CD4-positive, alpha-beta T cell treated with Interleukin-6 for 4 hours (primary cell): Measurements from ENCODE around the gene DDAH1.

Experiments
- DNase-seq: peaks from one replicate; pipeline ENCODE4 v3.0.0-alpha.2; 2020; ENCODE audit warnings: mixed read lengths

DDAH1 gene

DNA sequence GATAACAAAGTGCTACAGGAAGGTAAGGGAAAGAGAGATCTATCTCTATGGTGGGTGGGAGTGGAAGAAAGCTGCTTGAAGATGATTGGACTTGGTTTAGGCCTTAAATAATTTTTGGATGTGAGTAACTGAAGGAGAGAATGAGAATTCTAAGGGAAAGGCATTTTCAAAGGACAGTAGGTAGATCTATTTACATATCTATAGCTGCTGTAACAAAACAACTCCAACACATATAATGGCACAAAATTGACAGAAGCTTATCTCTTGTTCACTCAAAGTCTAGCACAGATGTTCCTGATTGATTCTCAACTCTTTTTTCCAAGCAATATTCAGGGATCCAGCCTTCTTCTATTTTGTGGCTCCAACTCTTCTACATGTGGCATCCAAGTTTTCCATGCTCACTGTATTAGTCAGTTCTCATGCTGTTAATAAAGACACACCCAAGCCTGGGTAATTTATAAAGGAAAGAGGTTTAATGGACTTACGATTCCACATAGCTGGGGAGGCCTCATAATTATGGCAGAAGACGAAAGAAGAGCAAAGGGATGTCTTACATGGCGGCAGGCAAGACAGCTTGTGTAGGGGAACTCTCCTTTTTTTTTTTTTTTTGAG, 3.1 kb upstream of the DDAH1 start:
- DNase-seq: no peak

DNA sequence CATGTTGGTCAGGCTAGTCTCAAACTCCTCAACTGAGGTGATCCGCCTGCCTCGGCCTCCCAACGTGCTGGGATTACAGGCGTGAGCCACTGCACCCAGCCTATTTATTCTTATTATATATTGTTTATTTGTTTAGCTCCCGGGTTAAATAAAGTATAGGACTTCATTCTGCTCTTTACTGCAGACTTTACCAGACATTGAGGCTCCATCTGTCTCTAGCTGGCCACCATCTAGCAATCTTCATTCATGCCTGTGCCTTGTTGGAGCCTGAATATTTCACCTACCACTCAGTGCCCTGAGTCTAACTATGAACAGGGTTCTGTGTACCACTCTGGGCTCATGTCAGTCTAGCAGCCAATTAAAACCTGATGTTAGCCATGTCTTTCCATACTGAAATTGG, 2.1 kb upstream of the DDAH1 start:
- no peak for DNase-seq

DNA sequence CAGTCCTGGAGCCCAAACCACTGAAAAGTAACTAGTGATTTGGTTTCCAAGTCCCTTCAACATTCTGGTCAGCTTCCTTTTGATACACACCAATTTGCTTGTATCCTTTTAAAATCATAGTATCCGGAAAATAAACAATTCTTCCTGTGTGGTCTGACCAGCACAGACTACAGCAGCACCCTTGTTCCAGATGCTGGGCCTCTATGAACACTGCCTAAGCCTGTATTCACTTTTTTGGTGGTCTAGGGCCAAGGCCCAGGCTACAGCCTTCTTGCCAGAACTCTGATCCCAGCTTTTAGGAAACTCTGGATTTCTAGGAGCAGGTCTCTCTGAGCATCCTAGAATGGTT, 801 bp upstream of the DDAH1 start:
- no peak for DNase-seq

DNA sequence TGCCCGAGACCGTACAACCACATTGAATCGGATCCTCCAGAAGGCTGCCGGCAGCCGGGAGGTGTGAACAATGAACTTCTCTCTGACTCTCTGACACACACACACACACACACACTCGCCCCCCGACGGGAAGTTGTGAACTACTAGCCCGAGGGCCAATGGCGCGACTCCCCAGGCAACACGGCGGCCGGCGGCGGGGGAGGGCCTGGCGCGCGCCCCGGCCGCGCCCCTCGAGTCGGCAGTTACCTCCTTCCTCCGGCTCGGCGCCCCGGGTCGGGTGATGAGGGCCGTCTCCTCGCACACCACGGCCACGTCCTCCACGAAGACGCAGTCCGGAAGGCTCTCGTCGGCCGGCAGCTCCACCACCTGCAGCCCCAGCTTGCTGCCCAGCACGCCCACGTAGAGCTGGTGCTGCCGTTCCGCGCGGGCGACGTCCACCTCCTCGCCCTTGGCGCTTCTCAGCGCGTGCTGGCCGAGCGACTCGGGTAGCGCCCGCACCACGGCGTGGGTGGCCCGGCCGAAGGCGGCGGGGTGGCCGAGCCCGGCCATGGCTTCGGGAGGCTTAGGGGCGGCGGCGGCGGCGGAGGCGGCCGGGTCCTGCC, 361 bp downstream of the DDAH1 start:
- DNase-seq: no peak

DNA sequence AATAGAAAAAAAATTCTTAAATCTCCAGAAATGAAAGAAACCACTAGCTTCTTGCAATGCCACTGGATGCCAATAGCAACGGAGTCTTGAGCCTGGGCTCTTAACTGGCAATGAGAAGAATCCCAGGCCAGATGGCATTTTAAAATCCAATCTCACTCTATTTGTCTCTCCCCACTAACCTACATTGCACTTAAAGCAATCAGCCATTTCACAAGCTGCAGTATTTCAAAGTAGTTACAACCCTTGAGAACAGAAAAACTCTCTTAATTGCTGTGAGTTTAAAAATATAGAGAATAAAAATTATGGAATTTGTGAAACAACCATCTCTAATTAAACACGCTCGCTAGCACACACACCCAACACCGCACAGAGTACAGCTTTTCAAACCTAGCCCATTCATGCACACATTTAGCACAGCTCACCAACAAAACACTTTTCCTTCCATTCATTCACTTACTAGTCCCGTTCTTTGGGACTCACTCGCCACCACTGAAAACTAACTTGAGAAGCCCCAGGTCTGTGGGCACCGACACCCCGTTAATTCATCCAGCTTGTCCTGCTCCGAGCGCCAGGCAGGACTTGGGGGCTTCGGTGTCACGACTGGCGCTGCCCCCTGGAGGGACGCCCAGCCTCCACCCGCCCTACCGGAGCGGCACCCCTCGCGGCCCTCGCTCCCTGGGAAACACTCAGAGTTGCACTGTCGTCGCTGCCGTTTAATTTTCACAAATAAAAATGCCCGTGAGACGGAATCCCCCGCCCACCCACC, 1.0 kb downstream of the DDAH1 start:
- no peak for DNase-seq

DNA sequence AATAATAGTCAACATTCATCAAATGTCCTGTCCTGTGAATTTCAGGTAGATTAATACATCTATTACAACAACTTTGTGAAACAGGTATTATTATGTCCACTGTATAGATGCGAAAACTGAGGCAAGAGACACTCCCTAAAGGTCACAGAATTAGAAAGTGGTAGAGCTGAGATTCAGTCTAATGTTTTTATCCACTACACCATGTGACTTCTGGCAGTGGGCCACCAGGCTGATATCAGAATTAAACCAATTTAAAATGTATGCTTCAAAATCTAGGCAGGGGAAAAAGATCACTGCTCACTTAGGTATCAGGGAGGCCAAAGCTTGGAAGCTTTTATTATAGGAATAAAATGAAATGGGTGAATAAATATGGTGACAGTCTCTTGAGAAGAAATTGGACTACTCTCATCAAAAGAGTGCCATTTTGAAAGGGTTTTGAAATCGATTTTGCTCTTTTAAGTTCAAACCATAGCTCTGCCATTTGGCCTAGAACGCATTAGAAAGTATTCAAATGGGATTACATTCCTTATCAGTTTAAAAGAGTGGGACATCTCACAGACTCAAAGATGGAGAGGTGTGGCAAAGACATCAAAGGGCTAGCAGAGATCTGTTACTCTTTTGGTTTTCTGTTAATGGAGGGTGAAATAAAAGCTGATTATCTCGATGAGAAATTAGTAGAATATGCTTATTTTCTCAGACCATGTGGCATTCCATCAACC, 1.9 kb downstream of the DDAH1 start:
- DNase-seq: no peak

DNA sequence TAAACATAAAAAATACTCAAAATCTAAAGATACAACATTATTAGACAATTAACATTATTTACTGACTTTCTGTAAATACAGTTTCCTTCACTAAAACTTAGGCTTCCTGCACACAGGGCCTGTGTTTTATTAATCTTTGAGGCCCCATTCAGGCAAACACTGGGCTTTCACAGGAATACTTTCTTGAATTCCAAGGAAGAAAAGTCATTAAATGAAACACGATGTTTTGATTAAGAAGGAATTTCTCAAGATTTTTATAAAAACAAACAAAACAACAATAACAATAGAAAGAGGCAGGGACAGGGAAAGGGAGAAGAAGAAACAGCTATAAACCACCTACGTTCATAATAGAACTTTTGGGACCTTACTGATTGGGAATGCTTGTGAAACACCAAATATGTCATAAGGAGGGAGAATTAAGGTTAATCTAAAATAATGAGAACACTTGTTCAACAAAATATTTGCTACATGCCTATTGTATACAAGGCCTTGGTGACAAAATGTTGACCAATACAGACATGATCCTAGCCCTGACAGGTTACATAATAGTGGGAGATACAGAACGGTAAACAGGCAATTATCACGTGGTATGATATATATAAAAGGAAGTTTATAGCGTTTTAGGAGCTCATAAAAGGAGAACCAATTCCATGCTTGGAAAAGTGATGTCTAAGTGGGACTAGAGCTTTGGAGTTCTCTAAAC, 3.6 kb downstream of the DDAH1 start:
- DNase-seq: no peak

DNA sequence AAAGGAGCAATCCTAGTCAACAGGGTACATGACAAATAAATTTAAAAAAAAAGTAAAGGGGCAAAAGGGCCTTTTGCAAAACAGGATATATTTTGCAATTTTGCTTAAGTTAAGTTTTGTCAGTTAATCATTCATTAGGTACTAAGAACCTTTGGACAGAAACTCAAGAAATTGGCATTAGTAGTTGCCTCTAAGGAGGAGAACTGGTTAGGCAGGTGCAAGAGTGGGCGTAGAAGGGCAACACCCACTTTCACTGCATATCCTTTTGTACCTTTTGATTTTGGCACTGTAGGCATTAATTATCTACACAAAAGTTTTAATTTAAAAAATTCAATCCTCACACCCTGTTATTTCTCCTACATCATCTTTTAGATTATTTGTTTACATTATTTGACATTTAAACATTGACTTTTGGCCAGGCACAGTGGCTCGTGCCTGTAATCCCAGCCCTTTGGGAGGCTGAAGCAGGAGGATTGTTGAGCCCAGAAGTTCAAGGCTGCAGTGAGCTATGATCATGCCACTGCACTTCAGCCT, 4.3 kb downstream of the DDAH1 start:
- no peak for DNase-seq

DNA sequence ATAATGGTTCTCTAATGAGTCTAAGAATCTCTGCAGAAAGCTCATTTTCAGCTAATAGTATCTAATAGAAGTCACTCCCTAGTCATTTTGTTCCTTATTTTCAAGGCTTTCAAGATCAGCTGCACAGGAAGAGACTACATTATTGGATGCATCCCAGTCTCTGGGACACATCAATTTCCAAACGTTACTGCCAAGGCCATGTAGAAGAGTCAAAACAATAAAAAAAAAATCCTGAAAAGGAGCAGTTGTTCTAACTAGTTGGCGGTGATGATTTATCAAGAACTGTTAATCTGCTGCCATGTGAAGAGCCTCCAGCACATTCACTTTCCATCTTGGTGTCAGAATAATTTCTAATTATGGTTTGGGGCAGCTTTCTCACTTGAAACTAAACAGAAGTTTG, 5.7 kb downstream of the DDAH1 start:
- no peak for DNase-seq

DNA sequence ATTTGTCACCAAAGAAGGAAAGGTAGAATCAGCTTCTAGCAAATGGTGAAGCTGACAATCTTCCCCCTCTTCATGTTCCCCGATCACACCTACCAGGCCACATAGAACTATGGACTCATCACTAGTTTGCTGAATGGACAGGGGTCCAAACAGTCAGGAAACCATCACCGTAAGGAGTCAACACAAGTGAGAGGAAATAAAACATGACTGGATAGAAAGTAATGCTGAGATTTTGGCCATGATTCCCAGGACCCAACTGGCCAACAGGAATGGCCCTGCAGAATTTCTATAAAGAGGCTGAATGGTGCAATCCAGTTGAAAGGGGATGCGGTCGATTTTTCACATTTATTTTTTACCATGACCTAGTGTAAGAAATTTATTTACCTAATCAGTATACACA, 10.7 kb downstream of the DDAH1 start:
- no peak for DNase-seq

DNA sequence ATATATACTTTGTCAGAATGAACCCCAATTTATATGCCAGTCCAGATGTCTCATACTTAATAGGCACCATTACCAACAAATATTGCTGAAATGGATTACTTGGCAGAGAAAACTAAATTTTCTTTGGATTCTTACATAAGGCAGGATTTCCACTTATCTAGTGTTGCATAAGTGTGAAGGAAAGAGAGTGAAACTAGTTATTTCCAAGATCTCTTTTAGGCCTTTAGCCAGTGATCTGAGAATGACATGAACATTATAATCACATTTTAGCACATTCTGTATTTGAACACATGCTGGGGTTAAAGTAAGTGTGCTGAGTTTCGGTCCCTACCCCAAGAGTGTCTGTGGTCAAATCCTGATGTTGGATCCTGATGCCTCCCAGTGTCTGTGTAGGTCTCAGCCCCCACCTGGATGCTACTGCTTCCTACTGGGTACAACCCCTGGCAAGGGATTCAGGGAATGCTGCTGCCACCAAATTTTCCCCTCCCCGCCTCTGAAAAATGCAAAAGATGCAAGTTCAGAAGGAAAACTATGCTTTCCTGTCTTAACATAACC, 11.2 kb downstream of the DDAH1 start:
- DNase-seq: no peak

DNA sequence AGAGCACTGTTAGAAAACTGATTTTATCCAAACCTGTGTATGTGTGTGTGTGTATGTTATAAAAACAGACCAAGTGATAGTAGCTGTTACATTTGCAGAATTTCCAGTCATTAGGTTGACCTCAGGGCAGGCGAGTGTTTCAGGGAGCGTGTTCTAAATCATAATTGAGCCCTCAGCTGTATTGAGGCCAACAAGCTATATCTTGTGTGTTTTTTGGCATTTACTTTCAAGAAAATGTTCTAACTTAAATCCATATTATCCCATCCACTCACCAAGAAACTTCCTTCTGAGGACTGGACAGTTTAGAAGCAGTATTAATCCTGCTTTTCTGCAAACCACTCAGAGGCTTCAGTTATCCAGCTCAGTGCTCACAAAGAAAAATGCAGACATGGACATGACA, 12.0 kb downstream of the DDAH1 start:
- no peak for DNase-seq

DNA sequence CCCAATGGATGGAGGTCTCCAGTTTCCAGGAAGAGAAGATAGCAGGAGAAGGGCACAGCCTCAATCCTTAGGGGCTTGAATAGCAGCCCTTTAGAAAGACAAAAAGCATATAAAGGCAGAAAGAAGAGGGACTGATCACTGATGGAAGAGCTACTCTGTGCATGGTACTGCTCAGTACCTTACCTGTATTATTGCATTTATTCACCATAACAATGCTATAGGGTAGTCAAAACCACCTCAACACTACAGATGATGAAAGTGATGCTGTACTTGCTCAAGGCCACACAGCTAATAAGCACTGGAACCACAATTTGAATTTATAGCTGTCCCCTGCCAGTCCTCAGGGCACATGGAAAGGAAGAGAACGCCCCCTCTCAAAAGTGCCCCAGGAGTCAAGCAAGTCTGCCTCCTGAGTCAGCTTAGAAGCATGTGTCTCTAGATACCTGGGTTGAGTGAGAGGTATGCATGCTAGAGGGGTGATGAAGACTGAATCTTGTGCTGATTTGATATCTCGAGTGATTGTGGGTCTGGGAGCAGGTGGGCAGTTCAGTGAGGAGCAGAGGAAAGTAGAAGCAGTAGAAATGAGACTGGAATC, 13.6 kb downstream of the DDAH1 start:
- DNase-seq: no peak

DNA sequence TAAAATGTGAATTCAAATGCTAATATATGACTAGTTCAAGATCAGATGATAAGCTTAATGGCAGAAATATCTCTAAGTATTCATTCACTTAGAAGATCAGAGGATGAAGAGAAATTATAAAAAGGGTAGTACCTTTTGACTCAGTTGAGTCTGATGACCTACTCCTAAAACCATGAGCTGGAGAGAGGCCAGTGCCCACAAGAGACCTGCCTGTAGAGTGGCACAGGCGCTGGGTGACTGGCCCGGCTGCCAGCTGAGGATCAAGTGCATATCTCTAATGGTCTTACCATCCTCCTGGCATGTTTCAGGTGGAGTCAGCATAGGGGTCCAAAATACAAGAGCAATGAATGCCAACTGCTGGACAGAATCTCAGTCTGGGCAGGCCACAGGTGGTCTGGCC, 14.1 kb downstream of the DDAH1 start:
- DNase-seq: no peak

DNA sequence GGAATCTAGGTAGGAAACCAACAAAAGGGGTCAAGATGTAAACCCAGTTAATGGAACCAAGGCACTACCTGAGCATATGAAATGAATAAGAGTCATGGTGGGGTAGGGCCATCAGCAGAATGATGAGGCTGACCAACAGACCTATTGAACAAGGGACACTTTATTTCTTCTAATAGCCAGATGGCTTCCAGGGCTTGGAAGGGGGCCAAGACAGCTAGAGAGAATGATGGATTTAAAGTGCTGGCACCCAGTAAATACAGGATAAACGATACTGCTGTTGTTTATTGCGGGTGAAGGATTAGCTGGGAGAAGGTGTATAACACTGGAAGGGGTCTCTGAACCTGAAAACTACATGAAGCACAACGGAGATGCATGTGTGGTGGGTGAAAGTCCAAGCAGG, 15.6 kb downstream of the DDAH1 start:
- no peak for DNase-seq

DNA sequence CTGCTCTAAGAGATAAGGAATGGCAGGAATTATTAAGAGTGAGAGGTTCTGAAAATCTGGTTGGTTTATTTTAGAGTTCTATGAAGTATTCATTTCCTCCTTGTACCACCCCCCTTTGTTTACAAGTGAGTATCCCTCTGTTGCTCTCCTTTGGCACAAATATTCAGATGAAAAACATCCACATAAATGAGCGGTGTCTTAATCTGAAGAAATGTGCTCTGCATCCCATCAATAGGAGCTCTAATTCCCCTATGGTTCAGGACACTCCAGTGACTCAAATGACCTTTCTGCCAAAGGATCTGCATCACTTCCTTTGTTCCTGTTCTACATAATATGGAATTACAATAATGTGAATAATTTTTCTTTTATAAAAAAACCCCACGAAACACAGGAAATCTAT, 16.6 kb downstream of the DDAH1 start:
- no peak for DNase-seq

DNA sequence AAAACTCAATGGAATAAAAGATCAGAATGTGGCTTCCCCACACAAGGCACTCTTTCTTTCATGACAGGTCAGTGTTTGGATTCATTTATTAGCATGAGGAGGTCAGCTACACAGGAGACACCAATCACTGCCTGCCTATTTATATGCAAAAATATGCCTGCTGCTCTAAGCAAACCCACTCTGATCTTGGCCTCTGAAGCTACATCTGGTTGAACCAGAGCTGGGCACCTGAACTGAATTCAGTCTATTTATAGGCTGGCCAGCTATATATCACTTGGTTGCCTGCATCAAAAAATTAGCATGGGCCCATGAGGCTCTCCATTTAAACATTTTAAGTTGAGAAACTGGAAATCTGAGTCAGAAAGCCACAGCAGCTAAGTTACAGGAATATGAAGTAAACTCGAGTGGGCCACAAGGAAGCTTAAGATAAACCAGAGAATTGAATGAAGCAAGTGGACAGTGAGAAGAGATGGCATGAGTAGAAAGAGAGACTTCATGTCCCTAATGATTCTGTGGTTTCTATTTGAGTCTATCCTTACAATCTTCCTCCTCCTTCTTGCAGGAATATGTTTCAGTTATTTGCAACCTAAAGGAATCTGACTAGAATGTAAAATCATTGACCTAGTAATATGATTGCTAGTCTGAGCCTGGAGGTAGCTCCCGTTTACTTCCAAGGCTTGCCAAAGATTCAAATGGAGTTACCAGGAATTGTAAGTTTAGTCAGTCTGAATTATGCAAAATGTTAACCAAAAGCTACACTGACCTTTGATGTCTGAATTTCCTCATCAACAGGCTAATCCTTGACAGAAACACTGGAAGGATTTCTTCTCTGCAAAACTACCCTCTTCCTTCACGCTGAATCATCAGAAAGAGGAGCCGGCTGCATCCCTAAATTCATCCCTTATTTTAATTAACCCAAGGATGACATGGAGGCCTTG, 17.7 kb downstream of the DDAH1 start:
- DNase-seq: no peak

DNA sequence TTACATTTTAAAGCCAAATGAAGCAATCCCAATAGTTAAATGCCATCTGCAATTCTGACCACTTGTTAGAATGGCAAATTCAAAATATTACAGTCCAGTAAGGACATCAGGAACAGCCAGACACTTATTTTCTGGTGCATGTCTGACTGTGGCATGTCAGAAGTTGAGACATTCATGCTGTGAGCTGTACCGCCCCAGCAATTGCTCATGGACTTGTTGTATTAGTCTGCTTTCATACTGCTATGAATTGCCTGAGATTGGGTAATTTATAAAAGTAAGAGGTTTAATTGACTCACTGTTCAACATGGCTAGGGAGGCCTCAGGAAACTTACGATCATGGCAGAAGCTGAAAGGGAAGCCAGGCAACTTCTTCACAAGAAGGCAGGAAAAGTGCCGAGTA, 19.1 kb downstream of the DDAH1 start:
- DNase-seq: no peak

DNA sequence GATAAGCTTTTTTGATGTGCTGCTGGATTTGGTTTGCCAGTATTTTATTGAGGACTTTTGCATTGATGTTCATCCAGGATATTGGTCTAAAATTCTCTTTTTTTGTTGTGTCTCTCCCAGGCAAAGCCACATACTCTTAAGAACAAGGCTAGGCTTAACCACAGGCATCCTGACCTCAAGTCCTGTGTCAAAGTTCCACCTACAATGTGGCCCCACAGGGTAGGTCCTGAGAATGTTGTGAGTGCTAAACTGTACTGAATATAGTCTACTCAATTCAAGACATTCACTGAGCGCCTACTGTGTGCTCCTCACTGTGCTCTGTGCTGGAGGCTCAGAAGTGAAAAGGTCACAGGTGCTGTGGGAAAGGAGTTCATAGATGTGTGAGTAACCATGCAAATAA, 20.6 kb downstream of the DDAH1 start:
- no peak for DNase-seq

DNA sequence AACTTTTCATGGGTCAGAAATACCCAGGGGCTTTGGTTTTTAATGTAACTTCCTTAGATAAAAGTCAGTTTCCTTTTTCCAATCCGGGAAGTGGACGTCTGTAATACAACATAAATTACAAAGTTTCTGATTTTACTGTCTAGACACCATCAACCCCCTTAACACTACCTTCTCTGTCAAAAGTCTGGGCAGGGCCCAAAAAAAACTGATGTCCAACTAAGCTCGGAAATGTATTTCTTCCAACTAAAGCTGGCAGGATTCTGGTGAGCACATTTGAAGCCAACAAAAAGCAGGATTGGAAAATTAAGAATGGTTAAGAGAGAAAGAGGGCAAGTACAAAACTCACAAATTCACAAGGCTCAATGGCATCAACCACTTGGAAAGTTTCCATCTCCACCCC, 24.3 kb downstream of the DDAH1 start:
- DNase-seq: no peak

DNA sequence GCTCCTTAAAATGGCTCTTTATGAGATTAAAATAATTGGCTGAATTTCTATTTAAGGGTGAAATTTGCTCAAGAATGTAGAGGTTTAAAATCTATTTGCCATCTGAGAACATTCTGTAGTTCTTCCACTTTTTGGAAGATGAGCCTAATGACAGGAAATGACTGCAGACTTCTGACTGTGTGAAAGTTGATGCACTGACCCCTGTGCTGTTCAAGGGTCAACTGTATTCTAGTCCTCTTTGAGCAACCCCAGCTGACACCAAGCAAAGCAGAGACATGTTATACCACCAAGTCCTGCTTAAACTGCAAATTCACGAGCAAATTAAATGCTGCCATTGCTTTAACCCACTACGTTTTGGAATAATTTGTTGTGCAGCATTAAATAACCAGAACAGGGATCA, 26.6 kb downstream of the DDAH1 start:
- no peak for DNase-seq
